ENCODE results near the gene VEPH1. TPM values are rescaled to one million over a fixed set of nuclear protein-coding genes. Genes with fewer than 3 reads are reported as not detected.

Gene VEPH1
- polyA plus RNA-seq, 2 of the 4 experiments (the other 2 are of a cell fraction), result 0.04 to 0.16 TPM

DNA sequence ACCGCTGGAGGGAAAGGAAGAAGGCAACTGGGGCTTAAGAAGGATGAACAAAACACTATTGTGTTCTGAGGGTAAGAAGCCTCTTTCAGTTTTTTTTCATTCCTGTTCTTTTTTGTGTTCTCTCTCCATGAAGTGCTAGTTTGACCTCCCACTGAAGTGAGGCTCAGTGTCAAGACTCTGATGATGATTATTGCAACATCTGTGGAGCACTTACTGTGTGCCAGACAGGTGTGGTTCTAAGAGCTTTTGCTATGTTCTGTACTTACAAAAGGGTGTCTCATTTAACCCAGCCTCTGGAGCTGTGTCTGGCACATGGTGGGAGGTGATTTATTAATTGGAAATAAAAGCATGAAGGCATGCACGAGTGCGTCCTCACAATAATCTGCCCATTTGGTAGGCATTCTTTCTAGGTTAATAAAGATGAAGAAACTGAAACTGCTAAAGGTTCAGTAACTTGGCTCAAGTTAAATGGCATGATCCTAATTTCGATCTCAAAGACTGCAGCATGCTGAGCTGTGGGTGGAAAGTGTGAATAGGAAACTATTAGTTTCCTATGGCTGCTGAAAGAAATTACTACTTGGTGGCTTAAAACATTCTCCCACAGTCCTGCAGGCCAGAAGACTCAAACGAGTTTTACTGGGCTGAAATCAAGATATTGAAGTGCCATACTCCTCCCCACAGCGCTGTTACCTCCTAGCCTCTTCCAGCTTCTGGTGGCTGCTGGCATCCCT, 38.5 kb upstream of the VEPH1 start:
- DNase-seq (ENCODE audit: low read depth in 1 of 2, low spot score in 1 of 2) (no peak), ATAC-seq (no peak), FAIRE-seq (no peak)
- H3K4me3 ChIP-seq, result no peak overlapping the region
- POLR2A ChIA-PET, result interaction anchor here (1.6 kb wide), 1 partner anchor 9 kb away, joined by 5 read pairs; no protein-coding TSS in a partner anchor
- CTCF ChIA-PET, result interaction anchor here (1.5 to 5.6 kb wide), 5 partner anchors 10 to 31 kb away, joined by 3 to 55 read pairs (median 7); no protein-coding TSS in a partner anchor
- no peak overlapping the region for H3K27ac ChIP-seq
- H3K9me3 ChIP-seq, result peaks cover 7% of the 10 kb centered on the region; the same call in 1 of the 3 replicates
- 67% methylated on average over 6 of the region's 6 CpGs for WGBS (ENCODE audit: missing lambda C conversion rate)
- H3K4me1 ChIP-seq, result no peaks in the 10 kb centered on the region
- TF ChIP-seq RFX5 (IDR thresholded peaks at IDR 0.05) (no peak), PHF8 (IDR thresholded peaks at IDR 0.05; ENCODE audit: borderline replicate concordance, low read depth) (no peak), RARB (CRISPR knock-in tag; IDR thresholded peaks at IDR 0.05) (no peak), RCOR1 (IDR thresholded peaks at IDR 0.05; ENCODE audit: low read depth, low read length) (no peak), NFE2L2 (conservative IDR thresholded peaks at IDR 0.05; ENCODE audit: low read length) (no peak), HEYL (CRISPR knock-in tag; IDR thresholded peaks at IDR 0.05) (no peak), RNF2 (IDR thresholded peaks at IDR 0.05; ENCODE audit: borderline replicate concordance, low read depth) (no peak), JUN (IDR thresholded peaks at IDR 0.05) (no peak), CBX8 (IDR thresholded peaks at IDR 0.05) (no peak), SMC3 (IDR thresholded peaks at IDR 0.05) (no peak), NR3C1 (IDR thresholded peaks at IDR 0.05) (no peak), NPAS2 (CRISPR knock-in tag; IDR thresholded peaks at IDR 0.05; ENCODE audit: borderline replicate concordance) (no peak), FOSB (CRISPR knock-in tag; IDR thresholded peaks at IDR 0.05) (no peak), GATA3 (IDR thresholded peaks at IDR 0.05; ENCODE audit: borderline replicate concordance) (no peak)
- TF ChIP-seq, protein P1, sequence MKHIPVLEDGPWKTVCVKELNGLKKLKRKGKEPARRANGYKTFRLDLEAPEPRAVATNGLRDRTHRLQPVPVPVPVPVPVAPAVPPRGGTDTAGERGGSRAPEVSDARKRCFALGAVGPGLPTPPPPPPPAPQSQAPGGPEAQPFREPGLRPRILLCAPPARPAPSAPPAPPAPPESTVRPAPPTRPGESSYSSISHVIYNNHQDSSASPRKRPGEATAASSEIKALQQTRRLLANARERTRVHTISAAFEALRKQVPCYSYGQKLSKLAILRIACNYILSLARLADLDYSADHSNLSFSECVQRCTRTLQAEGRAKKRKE (CRISPR knock-in tag; IDR thresholded peaks at IDR 0.05; ENCODE audit: low read depth), result no peak
- TF ChIP-seq, protein P2, sequence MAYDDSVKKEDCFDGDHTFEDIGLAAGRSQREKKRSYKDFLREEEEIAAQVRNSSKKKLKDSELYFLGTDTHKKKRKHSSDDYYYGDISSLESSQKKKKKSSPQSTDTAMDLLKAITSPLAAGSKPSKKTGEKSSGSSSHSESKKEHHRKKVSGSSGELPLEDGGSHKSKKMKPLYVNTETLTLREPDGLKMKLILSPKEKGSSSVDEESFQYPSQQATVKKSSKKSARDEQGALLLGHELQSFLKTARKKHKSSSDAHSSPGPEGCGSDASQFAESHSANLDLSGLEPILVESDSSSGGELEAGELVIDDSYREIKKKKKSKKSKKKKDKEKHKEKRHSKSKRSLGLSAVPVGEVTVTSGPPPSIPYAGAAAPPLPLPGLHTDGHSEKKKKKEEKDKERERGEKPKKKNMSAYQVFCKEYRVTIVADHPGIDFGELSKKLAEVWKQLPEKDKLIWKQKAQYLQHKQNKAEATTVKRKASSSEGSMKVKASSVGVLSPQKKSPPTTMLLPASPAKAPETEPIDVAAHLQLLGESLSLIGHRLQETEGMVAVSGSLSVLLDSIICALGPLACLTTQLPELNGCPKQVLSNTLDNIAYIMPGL (CRISPR knock-in tag; IDR thresholded peaks at IDR 0.05; ENCODE audit: borderline replicate concordance), result no peak
- TF ChIP-seq, protein P3, sequence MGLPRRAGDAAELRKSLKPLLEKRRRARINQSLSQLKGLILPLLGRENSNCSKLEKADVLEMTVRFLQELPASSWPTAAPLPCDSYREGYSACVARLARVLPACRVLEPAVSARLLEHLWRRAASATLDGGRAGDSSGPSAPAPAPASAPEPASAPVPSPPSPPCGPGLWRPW (IDR thresholded peaks at IDR 0.05), result no peak
- TF ChIP-seq, protein P4, sequence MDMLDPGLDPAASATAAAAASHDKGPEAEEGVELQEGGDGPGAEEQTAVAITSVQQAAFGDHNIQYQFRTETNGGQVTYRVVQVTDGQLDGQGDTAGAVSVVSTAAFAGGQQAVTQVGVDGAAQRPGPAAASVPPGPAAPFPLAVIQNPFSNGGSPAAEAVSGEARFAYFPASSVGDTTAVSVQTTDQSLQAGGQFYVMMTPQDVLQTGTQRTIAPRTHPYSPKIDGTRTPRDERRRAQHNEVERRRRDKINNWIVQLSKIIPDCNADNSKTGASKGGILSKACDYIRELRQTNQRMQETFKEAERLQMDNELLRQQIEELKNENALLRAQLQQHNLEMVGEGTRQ (IDR thresholded peaks at IDR 0.05), result no peak
- H3K4me2 ChIP-seq, result no peak overlapping the region

DNA sequence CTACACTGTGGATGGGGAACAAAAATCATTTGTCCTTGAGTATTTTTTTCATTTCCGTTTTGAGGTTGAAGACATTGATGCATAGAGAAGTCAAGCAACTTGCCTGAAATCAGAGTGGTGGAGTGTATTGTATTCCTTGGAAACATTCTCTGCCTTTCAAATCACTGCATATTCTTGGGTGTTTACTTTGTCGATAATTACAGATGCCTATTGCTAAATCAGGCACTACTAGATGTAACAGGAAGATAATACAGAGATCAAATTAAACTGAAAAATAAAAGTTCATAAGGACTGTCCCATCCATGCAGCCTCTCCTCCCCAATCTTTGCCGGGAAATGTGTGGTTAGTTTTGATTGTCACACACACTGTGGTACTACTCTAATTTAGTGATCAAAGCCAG, 37.4 kb upstream of the VEPH1 start:
- ChIA-PET CTCF (interaction anchor here (1.3 to 5.6 kb wide), 3 partner anchors 8 to 66 kb away, joined by 3 to 55 read pairs (median 4); no protein-coding TSS in a partner anchor), POLR2A (no interaction called here)
- no peak overlapping the region for H3K4me3 ChIP-seq
- WGBS (ENCODE audit: missing lambda C conversion rate), result 46% methylated on average over 3 of the region's 3 CpGs
- ATAC-seq (no peak), DNase-seq (ENCODE audit: low read depth in 1 of 2, low spot score in 1 of 2) (no peak), FAIRE-seq (no peak)
- peaks cover 7% of the 10 kb centered on the region; the same call in 1 of the 3 replicates for H3K9me3 ChIP-seq
- no peaks in the 10 kb centered on the region for H3K4me1 ChIP-seq
- H3K27ac ChIP-seq, result no peak overlapping the region
- no peak overlapping the region for H3K4me2 ChIP-seq
- TF ChIP-seq SREBF2 (IDR thresholded peaks at IDR 0.05) (no peak), MYC (IDR thresholded peaks at IDR 0.05; ENCODE audit: borderline replicate concordance, low read length) (no peak), POLR2A (IDR thresholded peaks at IDR 0.05; ENCODE audit: low read length) (no peak), EHF (CRISPR knock-in tag; IDR thresholded peaks at IDR 0.05) (no peak), RARB (CRISPR knock-in tag; IDR thresholded peaks at IDR 0.05) (no peak), HOXA7 (CRISPR knock-in tag; IDR thresholded peaks at IDR 0.05) (no peak), ZNF302 (CRISPR knock-in tag; IDR thresholded peaks at IDR 0.05) (no peak), HOXB5 (CRISPR knock-in tag; IDR thresholded peaks at IDR 0.05) (no peak), CBX8 (IDR thresholded peaks at IDR 0.05) (no peak), MAFK (IDR thresholded peaks at IDR 0.05; ENCODE audit: partially characterized antibody) (no peak), RAD21 (conservative IDR thresholded peaks at IDR 0.05 in 1 of 2, IDR thresholded peaks at IDR 0.05 in 1 of 2) (no peak)
- TF ChIP-seq, protein P5, sequence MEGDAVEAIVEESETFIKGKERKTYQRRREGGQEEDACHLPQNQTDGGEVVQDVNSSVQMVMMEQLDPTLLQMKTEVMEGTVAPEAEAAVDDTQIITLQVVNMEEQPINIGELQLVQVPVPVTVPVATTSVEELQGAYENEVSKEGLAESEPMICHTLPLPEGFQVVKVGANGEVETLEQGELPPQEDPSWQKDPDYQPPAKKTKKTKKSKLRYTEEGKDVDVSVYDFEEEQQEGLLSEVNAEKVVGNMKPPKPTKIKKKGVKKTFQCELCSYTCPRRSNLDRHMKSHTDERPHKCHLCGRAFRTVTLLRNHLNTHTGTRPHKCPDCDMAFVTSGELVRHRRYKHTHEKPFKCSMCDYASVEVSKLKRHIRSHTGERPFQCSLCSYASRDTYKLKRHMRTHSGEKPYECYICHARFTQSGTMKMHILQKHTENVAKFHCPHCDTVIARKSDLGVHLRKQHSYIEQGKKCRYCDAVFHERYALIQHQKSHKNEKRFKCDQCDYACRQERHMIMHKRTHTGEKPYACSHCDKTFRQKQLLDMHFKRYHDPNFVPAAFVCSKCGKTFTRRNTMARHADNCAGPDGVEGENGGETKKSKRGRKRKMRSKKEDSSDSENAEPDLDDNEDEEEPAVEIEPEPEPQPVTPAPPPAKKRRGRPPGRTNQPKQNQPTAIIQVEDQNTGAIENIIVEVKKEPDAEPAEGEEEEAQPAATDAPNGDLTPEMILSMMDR (IDR thresholded peaks at IDR 0.05), result no peak

All from A549 (cell line).